Ascending aorta (tissue), 2 donors: ENCODE data around the gene LTBP3. TPM values are rescaled to one million over a fixed set of nuclear protein-coding genes. Genes with fewer than 3 reads are reported as not detected.
A peak's percentile ranks its signal among the peaks of the same experiment; 100 is the strongest.

Experiments used
- DNase-seq, 2 donors: peaks; one replicate each; pipeline ENCODE4 v3.0.0-alpha.2; 2019; ENCODE audit warnings: low spot score in 2 of 2
- H3K27ac ChIP-seq, 2 donors: fragments of 200-600 bp; sonication (generic); one replicate each; pipeline ENCODE4 v1.5.1; 2016 to 2017; ENCODE audit warnings: mild to moderate bottlenecking in 1 of 2
- H3K27me3 ChIP-seq: fragments of 200-600 bp; sonication (generic); one replicate; pipeline ENCODE4 v1.5.1; 2017
- H3K36me3 ChIP-seq, 2 donors: fragments of 200-600 bp; sonication (generic); one replicate each; pipeline ENCODE4 v1.5.1; 2016
- H3K4me1 ChIP-seq, 2 donors: fragments of 200-600 bp; sonication (generic); one replicate each; pipeline ENCODE4 v1.5.1; 2016 to 2017; ENCODE audit warnings: mild to moderate bottlenecking in 1 of 2
- H3K4me3 ChIP-seq, 2 donors: fragments of 200-600 bp; sonication (generic); one replicate each; pipeline ENCODE4 v1.5.1; 2016 to 2017; ENCODE audit warnings: mild to moderate bottlenecking in 1 of 2
- H3K9me3 ChIP-seq, 2 donors: fragments of 200-600 bp; sonication (generic); one replicate each; pipeline ENCODE4 v1.5.1; 2016
- intact Hi-C: fragments of 100-400 bp; cut with DNase I; formaldehyde crosslinking; loops from one replicate; pipeline ENCODE4 v1.15.1; 2023
- total RNA-seq: library from RNA; depleted of rRNA; stranded (reverse); fragments of >200 nt; gene quantifications from one replicate; pipeline ENCODE4 v1.1.0, GENCODE V29; 2016
- TF ChIP-seq, protein P1 (sequence below), 3 experiments: fragments of 200-600 bp in 2 of 3; fragments of 450-650 bp in 1 of 3; sonication (generic) in 2 of 3; IDR thresholded peaks; one replicate each; pipeline ENCODE4 v1.5.1; 2016 to 2019; ENCODE audit warnings: antibody characterized with exemption in 3 of 3, mild to moderate bottlenecking in 1 of 3, moderate library complexity in 1 of 3

LTBP3 gene
- total RNA-seq, 1 donor from 2014 or later: 702 TPM

GRCh38 chr11:65532388-65533064 is 25.6 kb downstream of the LTBP3 start:
- Histone ChIP-seq H3K27ac (no peak overlapping the region), H3K4me1 (no peaks in the 10 kb centered on the region), H3K9me3 (no peaks in the 10 kb centered on the region), H3K27me3 (no peaks in the 10 kb centered on the region), H3K36me3 (peaks cover 76 to 80% of the 10 kb centered on the region in 2 donors), H3K4me3 (no peak overlapping the region)
- TF ChIP-seq, protein P1, sequence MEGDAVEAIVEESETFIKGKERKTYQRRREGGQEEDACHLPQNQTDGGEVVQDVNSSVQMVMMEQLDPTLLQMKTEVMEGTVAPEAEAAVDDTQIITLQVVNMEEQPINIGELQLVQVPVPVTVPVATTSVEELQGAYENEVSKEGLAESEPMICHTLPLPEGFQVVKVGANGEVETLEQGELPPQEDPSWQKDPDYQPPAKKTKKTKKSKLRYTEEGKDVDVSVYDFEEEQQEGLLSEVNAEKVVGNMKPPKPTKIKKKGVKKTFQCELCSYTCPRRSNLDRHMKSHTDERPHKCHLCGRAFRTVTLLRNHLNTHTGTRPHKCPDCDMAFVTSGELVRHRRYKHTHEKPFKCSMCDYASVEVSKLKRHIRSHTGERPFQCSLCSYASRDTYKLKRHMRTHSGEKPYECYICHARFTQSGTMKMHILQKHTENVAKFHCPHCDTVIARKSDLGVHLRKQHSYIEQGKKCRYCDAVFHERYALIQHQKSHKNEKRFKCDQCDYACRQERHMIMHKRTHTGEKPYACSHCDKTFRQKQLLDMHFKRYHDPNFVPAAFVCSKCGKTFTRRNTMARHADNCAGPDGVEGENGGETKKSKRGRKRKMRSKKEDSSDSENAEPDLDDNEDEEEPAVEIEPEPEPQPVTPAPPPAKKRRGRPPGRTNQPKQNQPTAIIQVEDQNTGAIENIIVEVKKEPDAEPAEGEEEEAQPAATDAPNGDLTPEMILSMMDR (IDR thresholded peaks at IDR 0.05): no peak
- DNase-seq: no peak
- intact Hi-C loops: no loop called here

DNA sequence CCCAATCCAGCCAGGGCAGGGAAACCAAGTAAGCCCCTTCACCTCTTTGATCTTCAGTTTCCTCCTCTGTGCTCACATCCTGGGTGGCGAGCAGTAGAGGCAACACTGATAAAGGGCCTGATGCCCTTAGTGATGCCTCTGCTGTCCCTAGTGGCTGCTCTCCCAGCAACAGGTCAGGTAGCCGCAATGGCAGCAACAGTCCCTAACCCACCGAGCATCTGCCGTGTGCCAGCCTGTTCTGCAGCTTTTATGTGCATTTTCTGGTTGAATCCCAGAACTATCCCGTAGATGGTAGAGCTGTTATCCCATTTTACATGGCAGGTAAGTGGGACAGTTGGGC is 28.0 kb downstream of the LTBP3 start:
- no peak for DNase-seq
- Histone ChIP-seq H3K9me3 (no peaks in the 10 kb centered on the region), H3K36me3 (peaks cover 68 to 71% of the 10 kb centered on the region in 2 donors), H3K27ac (no peak overlapping the region), H3K27me3 (no peaks in the 10 kb centered on the region), H3K4me3 (no peak overlapping the region), H3K4me1 (peaks cover 10 to 12% of the 10 kb centered on the region in 2 donors)
- intact Hi-C loops: no loop called here
- TF ChIP-seq, protein P1 (IDR thresholded peaks at IDR 0.05): no peak

GRCh38 chr11:65529475-65530156 is 28.5 kb downstream of the LTBP3 start:
- no peak for DNase-seq
- H3K4me3 ChIP-seq: no peak overlapping the region
- no peaks in the 10 kb centered on the region for H3K27me3 ChIP-seq
- peaks cover 67 to 70% of the 10 kb centered on the region in 2 donors for H3K36me3 ChIP-seq
- TF ChIP-seq, protein P1 (IDR thresholded peaks at IDR 0.05): no peak
- peaks cover 10 to 12% of the 10 kb centered on the region in 2 donors for H3K4me1 ChIP-seq
- no peak overlapping the region for H3K27ac ChIP-seq
- H3K9me3 ChIP-seq: no peaks in the 10 kb centered on the region
- intact Hi-C loops: loop anchor here (5.0 kb wide), 1 partner anchor 83 kb away; the partner anchor contains the start of gene MAP3K11

DNA sequence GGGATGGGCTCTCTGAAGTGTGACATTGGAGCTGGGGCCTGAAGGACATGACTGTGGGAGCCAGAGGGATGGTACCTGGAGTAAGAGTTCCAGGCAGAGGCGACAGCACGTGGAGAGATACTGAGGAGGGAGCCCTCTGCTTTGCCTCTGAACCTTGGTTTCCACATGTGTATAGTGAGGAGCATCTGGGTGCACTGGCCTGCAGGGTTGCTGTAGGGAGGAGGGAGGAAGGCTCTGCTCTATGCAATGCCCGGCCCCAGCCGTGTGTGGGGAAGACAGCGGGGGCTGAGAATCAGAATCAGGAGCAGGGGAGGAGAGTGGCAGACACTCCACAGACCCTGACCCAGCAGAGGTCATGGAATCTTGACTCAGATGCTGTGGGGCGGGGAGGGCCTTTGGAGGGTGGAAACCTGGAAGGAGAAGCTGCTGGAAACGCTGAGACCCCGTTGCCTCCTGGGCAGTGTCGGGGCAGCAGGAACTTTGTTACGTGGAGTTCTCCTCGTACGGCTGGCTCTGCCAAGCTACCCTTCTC is 29.3 kb downstream of the LTBP3 start:
- no peaks in the 10 kb centered on the region for H3K9me3 ChIP-seq
- H3K36me3 ChIP-seq: peaks cover 67 to 70% of the 10 kb centered on the region in 2 donors
- DNase-seq: no peak
- intact Hi-C loops: loop anchor here (5.0 kb wide), 1 partner anchor 83 kb away; the partner anchor contains the start of gene MAP3K11
- H3K27me3 ChIP-seq: no peaks in the 10 kb centered on the region
- H3K4me1 ChIP-seq: peaks cover 16 to 18% of the 10 kb centered on the region in 2 donors
- TF ChIP-seq, protein P1 (IDR thresholded peaks at IDR 0.05): no peak
- H3K4me3 ChIP-seq: no peak overlapping the region
- no peak overlapping the region for H3K27ac ChIP-seq

GRCh38 chr11:65526744-65527143 is 31.4 kb downstream of the LTBP3 start:
- H3K4me1 ChIP-seq: peaks cover 16 to 18% of the 10 kb centered on the region in 2 donors
- no peak for DNase-seq
- no peaks in the 10 kb centered on the region for H3K27me3 ChIP-seq
- TF ChIP-seq, protein P1 (IDR thresholded peaks at IDR 0.05): no peak
- intact Hi-C loops: loop anchor here (5.0 kb wide), 1 partner anchor 86 kb away; the partner anchor contains the start of gene MAP3K11
- peak overlapping the region in 1 of 2 donors; percentile 90 for H3K4me3 ChIP-seq
- H3K27ac ChIP-seq: peak overlapping the region in 1 of 2 donors; percentile 21
- peaks cover 50 to 51% of the 10 kb centered on the region in 2 donors for H3K36me3 ChIP-seq
- H3K9me3 ChIP-seq: no peaks in the 10 kb centered on the region
